A673 (cell line): ENCODE results near the gene SMPDL3B. TPM values are rescaled to one million over a fixed set of nuclear protein-coding genes. Genes with fewer than 3 reads are reported as not detected.

Experiments
- BruUV-seq: library from RNA; stranded (reverse); fragments of 400-500 nt; replicated peaks from 2 replicates; lab custom pipeline; 2021; lab: Mats Ljungman, UMichigan
- CTCF ChIA-PET: fragments of 300-600 bp; sonication (Branson Sonifier 250); formaldehyde crosslinking; loops from one replicate; lab custom pipeline; 2022; ENCODE audit warnings: antibody characterized with exemption; lab: Charles Lee
- POLR2A ChIA-PET: fragments of 300-600 bp; sonication (Branson Sonifier 250); formaldehyde crosslinking; loops from one replicate; lab custom pipeline; 2022; ENCODE audit warnings: antibody characterized with exemption; ENCODE audit not compliant: low non-redundant PET; lab: Charles Lee
- DNase-seq: peaks from one replicate; pipeline ENCODE4 v3.0.0-alpha.2; 2015; ENCODE audit warnings: low spot score
- H3K27ac ChIP-seq: fragments of 200-600 bp; sonication (generic); 2 replicates; pipeline ENCODE4 v1.5.1; 2016; ENCODE audit warnings: mixed run types, low read depth, mild to moderate bottlenecking, mixed read lengths, antibody characterized with exemption, low read length; ENCODE audit not compliant: poor library complexity, severe bottlenecking
- H3K27me3 ChIP-seq: fragments of 200-600 bp; sonication (generic); replicated peaks from 2 replicates; pipeline ENCODE4 v1.6.1; 2017; ENCODE audit warnings: mixed run types, low read depth, mild to moderate bottlenecking, mixed read lengths, antibody characterized with exemption, low read length; ENCODE audit not compliant: insufficient read depth, poor library complexity
- H3K36me3 ChIP-seq: fragments of 200-600 bp; sonication (generic); 2 replicates; pipeline ENCODE4 v1.6.1; 2016; ENCODE audit warnings: mixed run types, mild to moderate bottlenecking, mixed read lengths, antibody characterized with exemption, low read length; ENCODE audit not compliant: insufficient read depth, poor library complexity, severe bottlenecking
- H3K4me1 ChIP-seq: fragments of 200-600 bp; sonication (generic); 2 replicates; pipeline ENCODE4 v1.6.1; 2017; ENCODE audit warnings: mixed run types, mild to moderate bottlenecking, mixed read lengths, antibody characterized with exemption, low read length; ENCODE audit not compliant: insufficient read depth, poor library complexity, severe bottlenecking
- H3K4me3 ChIP-seq: fragments of 200-600 bp; sonication (generic); 2 replicates; pipeline ENCODE4 v1.5.1; 2016; ENCODE audit warnings: low read depth, mixed run types, mild to moderate bottlenecking, mixed read lengths, low read length; ENCODE audit not compliant: poor library complexity, severe bottlenecking
- H3K9me3 ChIP-seq: fragments of 200-600 bp; sonication (generic); 2 replicates; pipeline ENCODE4 v1.6.1; 2016; ENCODE audit warnings: mixed run types, low read depth, mild to moderate bottlenecking, mixed read lengths, antibody characterized with exemption, low read length; ENCODE audit not compliant: poor library complexity, severe bottlenecking
- CTCF ChIP-seq: fragments of 300-800, 200-600 bp; sonication (generic); conservative IDR thresholded peaks from 2 replicates; pipeline ENCODE4 v1.5.1; 2017; ENCODE audit warnings: low read depth, mild to moderate bottlenecking, antibody characterized with exemption, low read length, moderate library complexity, mixed read lengths
- EZH2 ChIP-seq: fragments of 200-600 bp; sonication (generic); IDR thresholded peaks from 2 replicates; pipeline ENCODE4 v1.6.1; 2017; ENCODE audit warnings: borderline replicate concordance, low read depth, mild to moderate bottlenecking, mixed read lengths, antibody characterized with exemption, low read length; ENCODE audit not compliant: poor library complexity, severe bottlenecking
- intact Hi-C: fragments of 100-400 bp; cut with micrococcal nuclease; formaldehyde crosslinking; loops from one replicate; pipeline ENCODE4 v1.10.0; 2022; ENCODE audit not compliant: unreplicated experiment
- total RNA-seq: library from RNA; stranded (reverse); gene quantifications from 2 replicates; pipeline ENCODE4 v1.2.3, GENCODE V29; 2021

The SMPDL3B gene
- total RNA-seq, 1 experiment from 2014 or later = 0.62 TPM

GRCh38 chr1:27889506-27889905 is 45.3 kb upstream of the SMPDL3B start:
- ChIA-PET CTCF (no interaction called here), POLR2A (no interaction called here)
- H3K27me3 ChIP-seq = no peaks in the 10 kb centered on the region
- H3K9me3 ChIP-seq = no peaks in the 10 kb centered on the region
- intact Hi-C loops = no loop called here
- no peak for DNase-seq
- no TSS peak for BruUV-seq
- TF ChIP-seq CTCF (no peak), EZH2 (no peak)
- H3K36me3 ChIP-seq = peaks cover 42% of the 10 kb centered on the region
- H3K4me3 ChIP-seq = no peak overlapping the region
- no peaks in the 10 kb centered on the region for H3K4me1 ChIP-seq
- no peak overlapping the region for H3K27ac ChIP-seq

GRCh38 chr1:27891196-27891889 is 43.5 kb upstream of the SMPDL3B start:
- Histone ChIP-seq H3K36me3 (peaks cover 56% of the 10 kb centered on the region), H3K9me3 (no peaks in the 10 kb centered on the region), H3K27ac (no peak overlapping the region), H3K4me1 (no peaks in the 10 kb centered on the region), H3K4me3 (no peak overlapping the region), H3K27me3 (no peaks in the 10 kb centered on the region)
- CTCF ChIA-PET = no interaction called here
- POLR2A ChIA-PET = no interaction called here
- intact Hi-C loops = no loop called here
- no peak for DNase-seq
- no TSS peak for BruUV-seq
- TF ChIP-seq CTCF (no peak), EZH2 (no peak)

- H3K9me3 ChIP-seq = no peaks in the 10 kb centered on the region
- no peaks in the 10 kb centered on the region for H3K27me3 ChIP-seq
- no peaks in the 10 kb centered on the region for H3K4me1 ChIP-seq
- TF ChIP-seq EZH2 (no peak), CTCF (no peak)
- peaks cover 75% of the 10 kb centered on the region for H3K36me3 ChIP-seq
- POLR2A ChIA-PET = no interaction called here
- H3K27ac ChIP-seq = no peak overlapping the region
- CTCF ChIA-PET = interaction anchor here (0.6 kb wide), 1 partner anchor 63 kb away, joined by 4 read pairs; no protein-coding TSS in a partner anchor
- H3K4me3 ChIP-seq = no peak overlapping the region
- BruUV-seq = no TSS peak
- intact Hi-C loops = no loop called here
- no peak for DNase-seq
Measured at GRCh38 chr1:27894521-27894920, 40.3 kb upstream of the SMPDL3B start.
